ENCODE measurements around the gene UGT1A3.
"Not testable (repeated sequence)": the region's sequence is repeated elsewhere in the genome, so short reads cannot be mapped to it uniquely, and the experiment has no call there.

UGT1A3 gene

GRCh38 chr2:233698740-233699139 is 30.1 kb upstream of the UGT1A3 start:
- H3K36me3 Mint-ChIP-seq (ENCODE audit: insufficient read depth) = peaks cover 4% of the 10 kb centered on the region
- H3K4me3 Mint-ChIP-seq = no peak overlapping the region
- no peak for DNase-seq
- H3K9me3 Mint-ChIP-seq = no peaks in the 10 kb centered on the region
- H3K4me1 Mint-ChIP-seq (ENCODE audit: low read depth in 2 of 2) = no peaks in the 10 kb centered on the region
- H3K27me3 Mint-ChIP-seq = peaks cover 35 to 38% of the 10 kb centered on the region in 2 donors
- H3K27ac Mint-ChIP-seq = no peak overlapping the region
- ATAC-seq (replicated peaks) = no peak

GRCh38 chr2:233699424-233700027 is 29.3 kb upstream of the UGT1A3 start:
- peaks cover 30 to 44% of the 10 kb centered on the region in 2 donors for H3K27me3 Mint-ChIP-seq
- ATAC-seq (replicated peaks) (no peak), DNase-seq (no peak)
- peaks cover 0 to 2% of the 10 kb centered on the region in 2 donors for H3K9me3 Mint-ChIP-seq
- no peak overlapping the region for H3K4me3 Mint-ChIP-seq
- H3K36me3 Mint-ChIP-seq (ENCODE audit: insufficient read depth) = peaks cover 4% of the 10 kb centered on the region
- no peak overlapping the region for H3K27ac Mint-ChIP-seq
- no peaks in the 10 kb centered on the region for H3K4me1 Mint-ChIP-seq (ENCODE audit: low read depth in 2 of 2)

GRCh38 chr2:233700028-233700635 is 28.7 kb upstream of the UGT1A3 start:
- no peak overlapping the region for H3K4me3 Mint-ChIP-seq
- H3K9me3 Mint-ChIP-seq = peaks cover 0 to 2% of the 10 kb centered on the region in 2 donors
- H3K4me1 Mint-ChIP-seq (ENCODE audit: low read depth in 2 of 2) = no peaks in the 10 kb centered on the region
- H3K27ac Mint-ChIP-seq = no peak overlapping the region
- peaks cover 4% of the 10 kb centered on the region for H3K36me3 Mint-ChIP-seq (ENCODE audit: insufficient read depth)
- ATAC-seq (replicated peaks) (no peak), DNase-seq (no peak)
- H3K27me3 Mint-ChIP-seq = peaks cover 34 to 50% of the 10 kb centered on the region in 2 donors

DNA sequence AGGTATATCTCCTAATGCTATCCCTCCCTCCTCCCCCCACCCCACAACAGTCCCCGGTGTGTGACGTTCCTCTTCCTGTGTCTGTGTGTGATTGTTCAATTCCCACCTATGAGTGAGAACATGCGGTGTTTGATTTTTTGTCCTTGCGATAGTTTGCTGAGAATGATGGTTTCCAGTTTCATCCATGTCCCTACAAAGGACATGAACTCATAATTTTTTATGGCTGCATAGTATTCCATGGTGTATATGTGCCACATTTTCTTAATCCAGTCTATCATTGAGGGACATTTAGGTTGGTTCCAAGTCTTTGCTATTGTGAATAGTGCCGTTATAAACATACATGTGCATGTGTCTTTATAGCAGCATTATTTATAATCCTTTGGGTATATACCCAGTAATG is 28.0 kb upstream of the UGT1A3 start:
- not testable (repeated sequence) for H3K27ac Mint-ChIP-seq; H3K9me3 Mint-ChIP-seq; H3K4me1 Mint-ChIP-seq (ENCODE audit: low read depth in 2 of 2); H3K4me3 Mint-ChIP-seq; H3K36me3 Mint-ChIP-seq (ENCODE audit: insufficient read depth); DNase-seq; ATAC-seq (replicated peaks)
- H3K27me3 Mint-ChIP-seq = peaks cover 35 to 57% of the 10 kb centered on the region in 2 donors

- Mint-ChIP-seq H3K9me3 (peaks cover 0 to 2% of the 10 kb centered on the region in 2 donors), H3K4me1 (ENCODE audit: low read depth in 2 of 2) (no peaks in the 10 kb centered on the region), H3K4me3 (no peak overlapping the region), H3K27ac (no peak overlapping the region), H3K36me3 (ENCODE audit: insufficient read depth) (no peaks in the 10 kb centered on the region), H3K27me3 (peaks cover 26 to 61% of the 10 kb centered on the region in 2 donors)
- ATAC-seq (replicated peaks) = no peak
- DNase-seq = no peak
These were observed 26.6 kb upstream of the UGT1A3 start for GRCh38 chr2:233702238-233702637.

- no peaks in the 10 kb centered on the region for H3K36me3 Mint-ChIP-seq (ENCODE audit: insufficient read depth)
- peaks cover 0 to 2% of the 10 kb centered on the region in 2 donors for H3K9me3 Mint-ChIP-seq
- no peaks in the 10 kb centered on the region for H3K4me1 Mint-ChIP-seq (ENCODE audit: low read depth in 2 of 2)
- DNase-seq (no peak), ATAC-seq (replicated peaks) (no peak)
- no peak overlapping the region for H3K27ac Mint-ChIP-seq
- H3K27me3 Mint-ChIP-seq = peaks cover 49 to 76% of the 10 kb centered on the region in 2 donors
- H3K4me3 Mint-ChIP-seq = no peak overlapping the region
These were observed 22.8 kb upstream of the UGT1A3 start for GRCh38 chr2:233705911-233706506.

GRCh38 chr2:233706720-233707119 is 22.1 kb upstream of the UGT1A3 start:
- no peak for DNase-seq
- H3K4me3 Mint-ChIP-seq = no peak overlapping the region
- no peak overlapping the region for H3K27ac Mint-ChIP-seq
- no peaks in the 10 kb centered on the region for H3K4me1 Mint-ChIP-seq (ENCODE audit: low read depth in 2 of 2)
- peaks cover 0 to 2% of the 10 kb centered on the region in 2 donors for H3K9me3 Mint-ChIP-seq
- no peak for ATAC-seq (replicated peaks)
- H3K27me3 Mint-ChIP-seq = peaks cover 56 to 76% of the 10 kb centered on the region in 2 donors
- no peaks in the 10 kb centered on the region for H3K36me3 Mint-ChIP-seq (ENCODE audit: insufficient read depth)

DNA sequence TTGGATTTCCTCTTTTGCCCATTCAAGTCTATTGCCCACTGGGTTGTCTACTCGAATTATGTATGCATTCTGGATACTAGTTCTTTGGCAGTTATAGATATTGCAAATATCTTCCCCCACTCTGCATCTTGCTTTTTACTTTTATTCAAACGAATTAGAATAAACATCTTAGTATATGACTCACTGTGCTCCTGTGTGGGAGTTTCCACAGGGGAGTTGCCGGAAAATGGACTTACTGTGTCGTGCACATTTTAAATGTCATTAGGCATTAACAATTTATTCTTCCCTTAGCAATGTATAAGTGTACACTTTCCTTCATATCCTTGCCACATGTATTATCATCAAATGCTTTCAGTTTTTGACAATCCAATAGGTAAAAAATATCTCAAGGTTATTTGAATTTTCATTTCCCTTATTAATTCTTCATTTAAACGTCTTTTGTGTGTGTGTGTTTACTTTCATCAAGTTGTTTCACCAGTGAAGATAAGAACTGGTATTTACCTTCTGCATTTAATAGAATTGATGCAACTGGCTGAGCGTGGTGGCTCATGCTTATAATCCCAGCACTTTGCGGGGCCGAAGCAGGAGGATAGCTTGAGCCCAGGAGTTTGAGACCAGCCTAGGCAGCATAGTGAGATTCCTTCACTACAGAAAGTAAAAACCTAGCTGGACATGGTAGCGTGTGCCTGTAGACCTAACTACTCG is 20.8 kb upstream of the UGT1A3 start:
- Mint-ChIP-seq H3K27ac (no peak overlapping the region), H3K4me1 (ENCODE audit: low read depth in 2 of 2) (no peaks in the 10 kb centered on the region), H3K27me3 (peaks cover 70 to 74% of the 10 kb centered on the region in 2 donors), H3K36me3 (ENCODE audit: insufficient read depth) (no peaks in the 10 kb centered on the region), H3K4me3 (no peak overlapping the region), H3K9me3 (peaks cover 0 to 2% of the 10 kb centered on the region in 2 donors)
- DNase-seq (no peak), ATAC-seq (replicated peaks) (no peak)

DNA sequence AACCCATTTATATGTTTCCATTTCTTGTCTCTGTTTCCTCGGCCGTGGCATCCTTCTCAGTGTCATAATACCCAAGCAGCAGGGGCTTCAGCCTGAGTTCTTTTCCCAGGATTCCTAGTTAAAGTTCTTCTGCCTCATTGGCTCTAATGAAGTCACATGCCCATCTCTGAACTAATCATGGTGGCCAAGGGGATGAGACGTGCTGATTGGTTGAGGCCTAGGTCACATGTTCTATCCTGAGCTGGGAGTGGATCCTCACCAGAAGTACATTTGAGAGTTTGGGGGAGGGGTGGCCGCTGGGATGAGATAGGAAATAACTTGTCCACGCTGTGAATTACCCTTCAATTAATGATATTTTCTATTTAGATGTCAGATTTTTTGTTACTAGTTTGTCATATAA is 19.9 kb upstream of the UGT1A3 start:
- Mint-ChIP-seq H3K4me1 (ENCODE audit: low read depth in 2 of 2) (no peaks in the 10 kb centered on the region), H3K27ac (no peak overlapping the region), H3K36me3 (ENCODE audit: insufficient read depth) (peaks cover 3% of the 10 kb centered on the region), H3K9me3 (peaks cover 0 to 2% of the 10 kb centered on the region in 2 donors), H3K4me3 (no peak overlapping the region), H3K27me3 (peaks cover 75 to 79% of the 10 kb centered on the region in 2 donors)
- ATAC-seq (replicated peaks) (no peak), DNase-seq (no peak)

GRCh38 chr2:233711312-233712008 is 17.4 kb upstream of the UGT1A3 start:
- DNase-seq (peak; percentile 48 to 64 (median 63)), ATAC-seq (replicated peaks) (peak; percentile 46)
- H3K4me3 Mint-ChIP-seq = no peak overlapping the region
- H3K9me3 Mint-ChIP-seq = no peaks in the 10 kb centered on the region
- H3K27me3 Mint-ChIP-seq = peaks cover 67 to 90% of the 10 kb centered on the region in 2 donors
- no peaks in the 10 kb centered on the region for H3K4me1 Mint-ChIP-seq (ENCODE audit: low read depth in 2 of 2)
- no peak overlapping the region for H3K27ac Mint-ChIP-seq
- H3K36me3 Mint-ChIP-seq (ENCODE audit: insufficient read depth) = peaks cover 3% of the 10 kb centered on the region

DNA sequence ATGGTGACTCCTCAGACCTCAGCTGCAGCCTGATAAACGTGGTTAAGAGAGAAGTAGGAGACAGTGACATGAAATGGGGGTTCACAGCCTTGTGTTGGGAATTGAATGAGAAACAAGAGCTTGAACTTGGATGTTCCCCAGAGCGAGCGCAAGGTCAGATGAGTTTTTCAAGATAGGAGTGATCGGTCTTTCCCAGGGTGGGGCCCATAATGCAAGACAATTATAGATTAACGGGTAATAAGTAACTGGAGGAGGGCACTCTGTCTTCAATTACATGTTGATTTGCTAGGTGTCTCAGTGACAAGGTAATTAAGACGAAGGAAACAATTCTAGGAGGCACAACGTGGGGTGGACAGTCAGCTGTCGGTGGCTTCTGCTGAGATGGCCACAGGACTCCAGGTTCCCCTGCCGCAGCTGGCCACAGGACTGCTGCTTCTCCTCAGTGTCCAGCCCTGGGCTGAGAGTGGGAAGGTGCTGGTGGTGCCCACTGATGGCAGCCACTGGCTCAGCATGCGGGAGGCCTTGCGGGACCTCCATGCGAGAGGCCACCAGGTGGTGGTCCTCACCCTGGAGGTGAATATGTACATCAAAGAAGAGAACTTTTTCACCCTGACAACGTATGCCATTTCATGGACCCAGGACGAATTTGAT is 16.1 kb upstream of the UGT1A3 start, which contains the start of gene UGT1A5:
UGT1A5 (plus strand) TSS at position 297 of the 651 bp plus-strand sequence; CDS start at position 382, 85 bp downstream.
- H3K4me3 Mint-ChIP-seq = no peak within 1 kb of the TSS
- H3K27ac Mint-ChIP-seq = no peak within 1 kb of the TSS
- DNase-seq (no peak), ATAC-seq (replicated peaks) (no peak)
- peaks cover 3% of the 10 kb centered on the region for H3K36me3 Mint-ChIP-seq (ENCODE audit: insufficient read depth)
- H3K4me1 Mint-ChIP-seq (ENCODE audit: low read depth in 2 of 2) = no peaks in the 10 kb centered on the region
- no peaks in the 10 kb centered on the region for H3K9me3 Mint-ChIP-seq
- H3K27me3 Mint-ChIP-seq = peaks cover 68 to 93% of the 10 kb centered on the region in 2 donors

DNA sequence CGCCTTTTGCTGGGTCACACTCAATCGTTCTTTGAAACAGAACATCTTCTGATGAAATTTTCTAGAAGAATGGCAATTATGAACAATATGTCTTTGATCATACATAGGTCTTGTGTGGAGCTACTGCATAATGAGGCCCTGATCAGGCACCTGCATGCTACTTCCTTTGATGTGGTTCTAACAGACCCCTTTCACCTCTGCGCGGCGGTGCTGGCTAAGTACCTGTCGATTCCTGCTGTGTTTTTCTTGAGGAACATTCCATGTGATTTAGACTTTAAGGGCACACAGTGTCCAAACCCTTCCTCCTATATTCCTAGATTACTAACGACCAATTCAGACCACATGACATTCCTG is 15.6 kb upstream of the UGT1A3 start:
- Mint-ChIP-seq H3K9me3 (no peaks in the 10 kb centered on the region), H3K27me3 (peaks cover 68 to 93% of the 10 kb centered on the region in 2 donors), H3K27ac (no peak overlapping the region), H3K4me1 (ENCODE audit: low read depth in 2 of 2) (no peaks in the 10 kb centered on the region), H3K36me3 (ENCODE audit: insufficient read depth) (peaks cover 3% of the 10 kb centered on the region), H3K4me3 (no peak overlapping the region)
- DNase-seq = no peak
- ATAC-seq (replicated peaks) = no peak

- Mint-ChIP-seq H3K4me1 (ENCODE audit: low read depth in 2 of 2) (no peaks in the 10 kb centered on the region), H3K4me3 (no peak overlapping the region), H3K27me3 (peaks cover 70 to 93% of the 10 kb centered on the region in 2 donors), H3K36me3 (ENCODE audit: insufficient read depth) (peaks cover 3% of the 10 kb centered on the region), H3K9me3 (no peaks in the 10 kb centered on the region), H3K27ac (no peak overlapping the region)
- ATAC-seq (replicated peaks) = no peak
- no peak for DNase-seq
These were observed 14.7 kb upstream of the UGT1A3 start for GRCh38 chr2:233714121-233714520.

All from effector memory CD8-positive, alpha-beta T cell (primary cell).